Ascending aorta (tissue), 2 donors: Measurements from ENCODE around the gene GPC6. TPM values are rescaled to one million over a fixed set of nuclear protein-coding genes. Genes with fewer than 3 reads are reported as not detected.

ENCODE experiments used
- DNase-seq, 2 donors: peaks; one replicate each; pipeline ENCODE4 v3.0.0-alpha.2; 2019; ENCODE audit warnings: low spot score in 2 of 2
- H3K27ac ChIP-seq, 2 donors: fragments of 200-600 bp; sonication (generic); one replicate each; pipeline ENCODE4 v1.5.1; 2016 to 2017; ENCODE audit warnings: mild to moderate bottlenecking in 1 of 2
- H3K27me3 ChIP-seq: fragments of 200-600 bp; sonication (generic); one replicate; pipeline ENCODE4 v1.5.1; 2017
- H3K36me3 ChIP-seq, 2 donors: fragments of 200-600 bp; sonication (generic); one replicate each; pipeline ENCODE4 v1.5.1; 2016
- H3K4me1 ChIP-seq, 2 donors: fragments of 200-600 bp; sonication (generic); one replicate each; pipeline ENCODE4 v1.5.1; 2016 to 2017; ENCODE audit warnings: mild to moderate bottlenecking in 1 of 2
- H3K4me3 ChIP-seq, 2 donors: fragments of 200-600 bp; sonication (generic); one replicate each; pipeline ENCODE4 v1.5.1; 2016 to 2017; ENCODE audit warnings: mild to moderate bottlenecking in 1 of 2
- H3K9me3 ChIP-seq, 2 donors: fragments of 200-600 bp; sonication (generic); one replicate each; pipeline ENCODE4 v1.5.1; 2016
- CTCF ChIP-seq, 3 experiments: fragments of 200-600 bp in 2 of 3; fragments of 450-650 bp in 1 of 3; sonication (generic) in 2 of 3; IDR thresholded peaks; one replicate each; pipeline ENCODE4 v1.5.1; 2016 to 2019; ENCODE audit warnings: antibody characterized with exemption in 3 of 3, mild to moderate bottlenecking in 1 of 3, moderate library complexity in 1 of 3
- intact Hi-C: fragments of 100-400 bp; cut with DNase I; formaldehyde crosslinking; loops from one replicate; pipeline ENCODE4 v1.15.1; 2023
- total RNA-seq: library from RNA; depleted of rRNA; stranded (reverse); fragments of >200 nt; gene quantifications from one replicate; pipeline ENCODE4 v1.1.0, GENCODE V29; 2016

The GPC6 gene
- total RNA-seq, 1 donor from 2014 or later: 23.2 TPM

- TF ChIP-seq CTCF (IDR thresholded peaks at IDR 0.05): no peak
- intact Hi-C loops: no loop called here
- no peaks in the 10 kb centered on the region for H3K36me3 ChIP-seq
- H3K4me1 ChIP-seq: no peaks in the 10 kb centered on the region
- H3K4me3 ChIP-seq: no peak overlapping the region
- H3K9me3 ChIP-seq: no peaks in the 10 kb centered on the region
- no peak overlapping the region for H3K27ac ChIP-seq
- H3K27me3 ChIP-seq: no peaks in the 10 kb centered on the region
- no peak for DNase-seq
These were observed 463.5 kb downstream of the GPC6 start for GRCh38 chr13:93690139-93690538.

GRCh38 chr13:93698016-93698613 is 471.5 kb downstream of the GPC6 start:
- H3K27ac ChIP-seq: no peak overlapping the region
- H3K4me1 ChIP-seq: no peaks in the 10 kb centered on the region
- H3K4me3 ChIP-seq: no peak overlapping the region
- no peaks in the 10 kb centered on the region for H3K36me3 ChIP-seq
- H3K9me3 ChIP-seq: peaks cover 0 to 10% of the 10 kb centered on the region in 2 donors
- intact Hi-C loops: no loop called here
- H3K27me3 ChIP-seq: no peaks in the 10 kb centered on the region
- TF ChIP-seq CTCF (IDR thresholded peaks at IDR 0.05): no peak
- DNase-seq: no peak

- intact Hi-C loops: no loop called here
- no peak for TF ChIP-seq CTCF (IDR thresholded peaks at IDR 0.05)
These were observed 473.5 kb downstream of the GPC6 start for GRCh38 chr13:93700115-93700514.

GRCh38 chr13:93708308-93709075 is 481.9 kb downstream of the GPC6 start:
- Histone ChIP-seq H3K4me1 (no peaks in the 10 kb centered on the region), H3K27ac (no peak overlapping the region), H3K27me3 (no peaks in the 10 kb centered on the region), H3K36me3 (no peaks in the 10 kb centered on the region), H3K4me3 (no peak overlapping the region), H3K9me3 (peaks cover 0 to 1% of the 10 kb centered on the region in 2 donors)
- no peak for TF ChIP-seq CTCF (IDR thresholded peaks at IDR 0.05)
- no peak for DNase-seq
- intact Hi-C loops: no loop called here

More at GRCh38 chr13:93700115-93700514, 473.5 kb downstream of the GPC6 start:
- no peaks in the 10 kb centered on the region for H3K36me3 ChIP-seq
- H3K9me3 ChIP-seq: peaks cover 0 to 10% of the 10 kb centered on the region in 2 donors
- H3K4me3 ChIP-seq: no peak overlapping the region
- H3K27me3 ChIP-seq: no peaks in the 10 kb centered on the region
- H3K27ac ChIP-seq: no peak overlapping the region
- H3K4me1 ChIP-seq: no peaks in the 10 kb centered on the region
- DNase-seq: no peak

GRCh38 chr13:93709506-93710244 is 483.1 kb downstream of the GPC6 start:
- DNase-seq: no peak
- intact Hi-C loops: no loop called here
- no peak for TF ChIP-seq CTCF (IDR thresholded peaks at IDR 0.05)
- Histone ChIP-seq H3K27me3 (no peaks in the 10 kb centered on the region), H3K4me1 (no peaks in the 10 kb centered on the region), H3K27ac (no peak overlapping the region), H3K9me3 (peaks cover 0 to 13% of the 10 kb centered on the region in 2 donors), H3K36me3 (no peaks in the 10 kb centered on the region), H3K4me3 (no peak overlapping the region)
